Stimulated activated effector memory CD8-positive, alpha-beta T cell treated with anti-CD3 and anti-CD28 coated beads, Interleukin-12 subunit alpha, Interleukin-12 subunit beta, amount 100 ng/mL, for 72 hours (primary cell): ENCODE results near the gene HOXD9.

Source experiments
- ATAC-seq: fragments of 150-1000 bp; cut with Tn5 transposase; 2 replicates; pipeline ENCODE4 v1.10.0; 2021
- DNase-seq, 2 donors: peaks; one replicate each; pipeline ENCODE4 v3.0.0; 2021 to 2022; ENCODE audit warnings: low spot score in 2 of 2
- H3K27ac Mint-ChIP-seq: one replicate; pipeline ENCODE4 v1.8.0; 2022; ENCODE audit warnings: mild to moderate bottlenecking, mixed read lengths
- H3K36me3 Mint-ChIP-seq: one replicate; pipeline ENCODE4 v1.8.0; 2022; ENCODE audit warnings: mild to moderate bottlenecking, mixed read lengths
- H3K4me1 Mint-ChIP-seq: one replicate; pipeline ENCODE4 v1.8.0; 2022; ENCODE audit warnings: mixed read lengths
- H3K4me3 Mint-ChIP-seq: one replicate; pipeline ENCODE4 v1.8.0; 2022; ENCODE audit warnings: mild to moderate bottlenecking, mixed read lengths
- H3K9me3 Mint-ChIP-seq: one replicate; pipeline ENCODE4 v1.8.0; 2022; ENCODE audit warnings: mixed read lengths

Gene HOXD9

GRCh38 chr2:176110415-176111308 lies 11.9 kb upstream of the HOXD9 start:
- ATAC-seq: no peak
- Mint-ChIP-seq H3K27ac (no peak overlapping the region), H3K36me3 (peaks cover 7% of the 10 kb centered on the region), H3K4me3 (no peak overlapping the region), H3K9me3 (no peaks in the 10 kb centered on the region), H3K4me1 (peaks cover 19% of the 10 kb centered on the region)
- DNase-seq: no peak

DNA sequence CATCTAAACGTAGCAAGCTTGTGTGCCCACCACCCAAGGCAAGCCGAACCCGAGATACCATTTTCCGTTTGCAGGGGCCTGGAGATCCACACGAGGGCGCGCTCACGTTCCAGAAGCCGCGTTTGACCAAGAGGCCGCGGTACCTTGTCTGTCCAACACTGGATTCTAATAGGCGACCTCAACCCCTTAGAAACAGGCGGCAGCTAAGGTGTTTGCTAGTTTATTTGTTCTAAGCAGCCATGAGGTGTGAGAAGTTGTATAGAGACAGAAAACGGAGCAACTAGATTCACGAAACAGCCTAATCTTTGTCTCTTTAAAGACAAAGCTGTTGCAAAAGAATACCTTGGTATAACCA lies 11.2 kb upstream of the HOXD9 start:
- ATAC-seq: no peak
- no peaks in the 10 kb centered on the region for H3K9me3 Mint-ChIP-seq
- no peak overlapping the region for H3K4me3 Mint-ChIP-seq
- peaks cover 3% of the 10 kb centered on the region for H3K36me3 Mint-ChIP-seq
- peaks cover 13% of the 10 kb centered on the region for H3K4me1 Mint-ChIP-seq
- no peak overlapping the region for H3K27ac Mint-ChIP-seq
- DNase-seq: no peak

DNA sequence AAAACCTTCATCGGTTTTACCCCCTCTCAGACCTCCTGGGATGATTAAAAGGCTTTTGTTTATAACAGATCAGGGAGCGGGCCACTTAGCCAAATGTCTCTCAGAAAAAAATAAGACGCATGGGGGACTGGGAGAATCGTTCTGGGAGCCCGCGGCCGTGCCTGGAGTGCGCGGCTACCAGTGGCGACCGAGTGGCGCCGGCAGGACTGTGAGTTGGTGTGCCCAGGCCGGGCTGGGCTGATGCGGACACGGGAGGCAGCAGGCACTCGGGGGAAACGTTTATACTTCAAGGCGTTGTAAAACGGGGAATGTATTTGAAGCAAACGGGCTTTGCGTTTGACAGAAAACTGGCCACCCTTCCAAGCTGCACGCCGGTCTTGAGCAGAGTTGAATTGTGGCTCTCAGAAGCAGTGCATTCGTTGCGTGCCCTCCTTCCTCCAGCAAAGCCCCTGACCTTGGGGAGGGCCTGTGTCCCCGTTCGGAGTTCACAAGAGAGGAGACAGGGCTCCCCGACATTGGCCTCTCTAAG lies 10.6 kb upstream of the HOXD9 start:
- H3K36me3 Mint-ChIP-seq: no peaks in the 10 kb centered on the region
- peaks cover 10% of the 10 kb centered on the region for H3K4me1 Mint-ChIP-seq
- no peak overlapping the region for H3K27ac Mint-ChIP-seq
- DNase-seq (no peak), ATAC-seq (no peak)
- H3K9me3 Mint-ChIP-seq: no peaks in the 10 kb centered on the region
- no peak overlapping the region for H3K4me3 Mint-ChIP-seq

DNA sequence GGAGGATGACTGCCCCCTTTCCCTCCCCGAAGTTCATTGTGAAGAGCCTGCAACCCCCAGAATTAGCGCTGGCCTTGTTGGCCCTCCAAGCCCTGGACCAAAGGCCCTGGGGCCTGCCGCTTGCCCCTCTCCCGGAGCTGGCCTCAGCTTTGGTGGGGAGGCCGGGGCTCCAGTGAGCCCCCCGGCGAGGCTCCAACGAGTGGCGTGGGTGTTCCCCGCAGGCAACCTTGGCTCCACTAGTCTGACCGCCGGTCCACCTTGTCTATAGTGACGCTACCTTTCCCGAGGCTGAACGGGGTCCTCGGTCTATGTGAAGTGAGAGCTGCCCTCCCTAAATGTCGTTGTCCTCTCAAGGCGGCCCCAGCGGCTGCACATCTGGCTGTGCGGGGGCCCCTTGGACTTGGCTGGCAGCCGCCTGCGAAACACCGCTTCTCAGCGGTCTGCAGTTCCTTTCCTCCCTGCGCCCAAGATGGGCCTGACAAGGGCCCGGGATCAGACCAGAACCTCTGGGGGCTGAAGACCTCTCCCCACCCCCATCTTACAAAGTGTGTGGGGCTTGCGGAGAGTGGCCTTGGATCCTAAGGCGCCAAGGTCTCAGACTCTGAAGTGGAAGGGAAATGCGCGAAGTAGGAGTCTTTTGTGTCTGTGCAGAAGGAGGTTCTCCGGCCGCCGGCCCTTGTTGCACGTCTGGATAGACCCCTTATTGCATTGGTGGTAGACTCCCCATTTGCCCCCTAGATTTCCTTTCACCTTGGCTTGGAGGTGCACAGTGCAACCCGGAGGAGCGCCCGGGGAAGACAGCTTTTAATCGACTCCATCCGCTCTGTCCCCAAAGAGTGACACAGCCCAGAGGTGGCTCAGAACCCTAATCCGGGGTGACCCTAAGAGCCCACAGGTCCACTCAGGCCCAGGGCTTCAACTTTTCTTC lies 9.9 kb upstream of the HOXD9 start:
- peaks cover 10% of the 10 kb centered on the region for H3K4me1 Mint-ChIP-seq
- H3K9me3 Mint-ChIP-seq: no peaks in the 10 kb centered on the region
- H3K36me3 Mint-ChIP-seq: no peaks in the 10 kb centered on the region
- DNase-seq: no peak
- ATAC-seq: no peak
- no peak overlapping the region for H3K4me3 Mint-ChIP-seq
- no peak overlapping the region for H3K27ac Mint-ChIP-seq

GRCh38 chr2:176114120-176114929 lies 8.2 kb upstream of the HOXD9 start:
- Mint-ChIP-seq H3K4me1 (peaks cover 15% of the 10 kb centered on the region), H3K4me3 (no peak overlapping the region), H3K36me3 (no peaks in the 10 kb centered on the region), H3K27ac (no peak overlapping the region), H3K9me3 (no peaks in the 10 kb centered on the region)
- DNase-seq (no peak), ATAC-seq (no peak)

- peaks cover 12% of the 10 kb centered on the region for H3K4me1 Mint-ChIP-seq
- no peak overlapping the region for H3K27ac Mint-ChIP-seq
- ATAC-seq (no peak), DNase-seq (no peak)
- no peak overlapping the region for H3K4me3 Mint-ChIP-seq
- no peaks in the 10 kb centered on the region for H3K36me3 Mint-ChIP-seq
- H3K9me3 Mint-ChIP-seq: no peaks in the 10 kb centered on the region
These were observed 7.4 kb upstream of the HOXD9 start for GRCh38 chr2:176114930-176115625.

- DNase-seq: no peak
These were observed 6.4 kb upstream of the HOXD9 start, which contains the start of gene HOXD10 for GRCh38 chr2:176115883-176116813. Gene HOXD10, plus strand, starts transcription at chr2:176116778. Its CDS starts 56 bp downstream, at chr2:176116834.

DNA sequence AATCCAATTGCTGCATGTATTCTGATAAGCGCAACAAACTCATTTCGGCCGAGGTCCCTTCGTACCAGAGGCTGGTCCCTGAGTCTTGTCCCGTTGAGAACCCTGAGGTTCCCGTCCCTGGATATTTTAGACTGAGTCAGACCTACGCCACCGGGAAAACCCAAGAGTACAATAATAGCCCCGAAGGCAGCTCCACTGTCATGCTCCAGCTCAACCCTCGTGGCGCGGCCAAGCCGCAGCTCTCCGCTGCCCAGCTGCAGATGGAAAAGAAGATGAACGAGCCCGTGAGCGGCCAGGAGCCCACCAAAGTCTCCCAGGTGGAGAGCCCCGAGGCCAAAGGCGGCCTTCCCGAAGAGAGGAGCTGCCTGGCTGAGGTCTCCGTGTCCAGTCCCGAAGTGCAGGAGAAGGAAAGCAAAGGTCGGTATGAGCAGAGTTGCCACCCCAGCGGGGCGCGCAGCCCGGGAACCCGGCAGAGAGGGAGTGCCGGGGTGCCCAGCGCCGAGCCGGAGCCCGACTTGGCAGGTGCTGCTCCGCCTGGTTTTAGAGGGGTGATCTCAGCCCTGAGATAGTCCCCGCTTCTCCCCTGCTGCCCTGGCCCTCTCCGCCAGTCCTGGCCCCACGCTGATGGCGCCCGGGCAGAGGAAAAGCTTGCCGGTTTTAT lies 5.2 kb upstream of the HOXD9 start:
- DNase-seq: no peak
- Mint-ChIP-seq H3K27ac (no peak overlapping the region), H3K4me1 (peaks cover 12% of the 10 kb centered on the region), H3K9me3 (no peaks in the 10 kb centered on the region), H3K36me3 (no peaks in the 10 kb centered on the region), H3K4me3 (no peak overlapping the region)
- ATAC-seq: no peak

More at GRCh38 chr2:176115883-176116813, 6.4 kb upstream of the HOXD9 start, which contains the start of gene HOXD10:
- Mint-ChIP-seq H3K9me3 (no peaks in the 10 kb centered on the region), H3K4me3 (no peak within 1 kb of the TSS), H3K4me1 (peaks cover 12% of the 10 kb centered on the region), H3K27ac (no peak within 1 kb of the TSS), H3K36me3 (no peaks in the 10 kb centered on the region)
- no peak for ATAC-seq

DNA sequence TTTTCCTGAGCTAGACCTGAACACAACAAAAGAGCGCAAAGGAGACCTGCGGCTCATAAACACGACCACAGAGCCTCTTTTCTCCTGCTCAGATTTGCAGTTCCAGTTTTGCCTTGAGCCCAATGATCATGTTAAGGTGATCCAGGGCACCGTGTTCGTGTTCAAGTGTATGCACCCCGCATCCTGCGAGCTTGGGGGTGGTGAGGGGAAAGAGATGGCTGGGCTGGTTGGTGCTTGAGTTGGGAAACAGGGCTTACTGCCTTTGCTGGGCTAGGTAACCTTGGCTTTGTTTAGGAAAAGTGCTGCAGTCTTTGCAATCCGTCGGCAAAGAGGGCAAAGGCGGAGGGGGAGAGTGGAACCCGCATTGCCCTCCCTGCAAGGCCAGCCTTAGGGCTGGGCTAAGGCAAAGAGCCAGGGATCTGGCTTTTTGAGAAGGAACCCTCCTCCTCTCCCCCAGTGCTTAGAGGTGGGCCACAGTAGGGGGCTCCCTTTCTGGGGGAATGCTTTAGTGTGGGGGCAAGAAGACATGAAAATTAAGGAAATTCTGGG lies 4.6 kb upstream of the HOXD9 start:
- H3K27ac Mint-ChIP-seq: no peak overlapping the region
- ATAC-seq: no peak
- H3K9me3 Mint-ChIP-seq: no peaks in the 10 kb centered on the region
- H3K4me3 Mint-ChIP-seq: no peak overlapping the region
- peaks cover under 1% of the 10 kb centered on the region for H3K36me3 Mint-ChIP-seq
- peaks cover 12% of the 10 kb centered on the region for H3K4me1 Mint-ChIP-seq
- no peak for DNase-seq

DNA sequence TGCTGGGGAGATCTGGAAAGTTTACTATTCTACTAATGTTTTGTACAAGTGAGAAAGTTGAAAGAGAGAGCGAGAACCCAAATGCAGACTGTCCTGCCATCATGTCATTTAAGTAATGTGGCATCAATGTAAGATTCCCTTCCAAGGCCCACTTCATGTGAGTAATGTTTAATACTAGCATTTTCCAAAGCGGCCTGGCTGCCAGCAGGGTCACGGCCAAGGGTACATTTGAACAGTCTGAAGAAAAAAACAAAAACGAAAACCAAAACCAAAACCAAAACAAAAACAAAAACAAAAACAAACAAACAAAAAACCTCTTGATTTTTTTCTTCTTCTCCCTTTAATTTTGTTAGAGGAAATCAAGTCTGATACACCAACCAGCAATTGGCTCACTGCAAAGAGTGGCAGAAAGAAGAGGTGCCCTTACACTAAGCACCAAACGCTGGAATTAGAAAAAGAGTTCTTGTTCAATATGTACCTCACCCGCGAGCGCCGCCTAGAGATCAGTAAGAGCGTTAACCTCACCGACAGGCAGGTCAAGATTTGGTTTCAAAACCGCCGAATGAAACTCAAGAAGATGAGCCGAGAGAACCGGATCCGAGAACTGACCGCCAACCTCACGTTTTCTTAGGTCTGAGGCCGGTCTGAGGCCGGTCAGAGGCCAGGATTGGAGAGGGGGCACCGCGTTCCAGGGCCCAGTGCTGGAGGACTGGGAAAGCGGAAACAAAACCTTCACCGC lies 3.7 kb upstream of the HOXD9 start:
- DNase-seq (no peak), ATAC-seq (no peak)
- Mint-ChIP-seq H3K4me1 (peaks cover 15% of the 10 kb centered on the region), H3K36me3 (peaks cover 9% of the 10 kb centered on the region), H3K4me3 (peak overlapping the region; percentile 20), H3K9me3 (no peaks in the 10 kb centered on the region), H3K27ac (no peak overlapping the region)

DNA sequence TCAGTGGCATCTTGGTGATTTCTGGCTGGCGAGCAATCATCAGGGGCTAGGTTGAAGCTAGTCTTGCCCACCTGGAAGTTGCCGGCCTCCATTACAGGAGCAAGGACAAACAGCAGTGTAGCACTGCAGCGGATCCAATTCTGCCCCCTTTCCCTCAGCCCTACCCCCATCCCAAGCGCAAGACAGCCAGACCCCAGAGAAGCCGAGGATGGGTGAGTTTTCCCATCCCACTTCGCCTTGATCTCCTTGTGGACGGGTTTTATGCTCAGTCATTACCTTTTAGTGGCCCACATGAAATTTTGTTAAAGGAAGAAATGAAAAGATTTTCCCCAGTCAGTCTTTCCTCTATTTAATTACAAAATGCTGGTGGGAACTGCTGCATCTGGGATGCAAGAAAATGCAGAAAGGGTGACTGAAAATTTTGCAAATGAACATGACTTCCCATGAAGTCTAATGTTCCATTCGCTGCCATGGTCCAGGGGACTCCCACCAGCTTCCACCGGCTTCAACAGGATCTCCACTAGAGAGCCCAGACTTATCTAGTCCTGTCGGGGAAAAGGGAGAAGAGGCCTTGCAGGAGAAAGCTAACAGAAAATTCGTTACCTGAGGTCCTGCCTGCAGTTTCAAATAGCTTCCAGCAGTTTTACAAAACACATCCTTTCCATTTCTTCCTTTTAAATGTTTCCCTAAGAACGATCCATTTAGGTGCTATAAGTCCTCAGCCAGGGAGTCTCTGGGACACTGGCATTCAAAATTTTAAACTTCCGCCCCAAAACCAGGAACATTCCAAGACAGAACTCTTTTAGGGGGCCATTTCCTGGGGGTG lies 1.9 kb upstream of the HOXD9 start:
- Mint-ChIP-seq H3K4me1 (peaks cover 19% of the 10 kb centered on the region), H3K27ac (no peak overlapping the region), H3K36me3 (peaks cover 9% of the 10 kb centered on the region), H3K4me3 (no peak overlapping the region), H3K9me3 (no peaks in the 10 kb centered on the region)
- ATAC-seq (no peak), DNase-seq (no peak)
